Hypothalamus (tissue), 51 donors: ENCODE measurements around the gene EFHD1.
"Not testable (repeated sequence)": the region's sequence is repeated elsewhere in the genome, so short reads cannot be mapped to it uniquely, and the experiment has no call there.

Experiments used
- DNase-seq, 51 donors: peaks; one replicate each; lab custom pipeline; 2025; lab: John Stamatoyannopoulos, UW

EFHD1 gene

DNA sequence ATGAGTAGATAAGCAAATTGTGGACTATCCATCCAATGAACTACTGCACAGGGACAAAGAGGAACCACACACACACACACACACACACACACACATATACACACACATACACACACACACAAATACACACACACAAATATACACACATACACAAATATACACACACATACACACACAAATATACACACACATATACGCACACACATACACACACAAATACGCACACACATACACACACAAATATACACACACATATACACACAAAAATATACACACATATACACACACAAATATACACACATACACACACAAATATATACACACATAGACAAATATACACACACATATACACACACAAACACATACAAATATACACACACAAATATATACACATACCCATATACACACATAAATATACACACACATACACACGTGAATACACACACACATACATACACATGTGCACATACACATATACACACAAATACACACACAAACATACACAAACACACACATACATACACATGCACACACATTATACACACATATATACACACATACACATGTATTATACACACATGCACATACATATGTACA is 19.8 kb upstream of the EFHD1 start:
- DNase-seq: no peak

GRCh38 chr2:232615339-232615738 is 18.1 kb upstream of the EFHD1 start:
- no peak for DNase-seq

DNA sequence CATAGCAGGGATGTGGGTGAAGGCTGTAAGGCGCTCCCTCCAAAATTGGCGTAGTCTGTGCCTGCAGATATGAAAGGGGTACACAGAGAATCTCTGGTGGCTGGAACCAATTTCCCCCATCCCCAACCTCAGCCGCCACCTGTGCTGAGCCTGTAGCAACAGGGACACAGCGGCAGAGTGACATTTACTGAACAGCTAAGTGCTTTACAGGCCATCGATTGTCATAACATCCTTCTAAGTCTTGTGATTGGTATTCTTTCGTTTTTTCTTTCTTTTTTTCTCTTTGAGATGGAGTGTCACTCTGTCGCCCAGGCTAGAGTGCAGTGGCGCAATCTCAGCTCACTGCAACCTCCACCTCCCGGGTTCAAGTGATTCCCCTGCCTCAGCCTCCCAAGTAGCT is 12.2 kb upstream of the EFHD1 start:
- DNase-seq: no peak

DNA sequence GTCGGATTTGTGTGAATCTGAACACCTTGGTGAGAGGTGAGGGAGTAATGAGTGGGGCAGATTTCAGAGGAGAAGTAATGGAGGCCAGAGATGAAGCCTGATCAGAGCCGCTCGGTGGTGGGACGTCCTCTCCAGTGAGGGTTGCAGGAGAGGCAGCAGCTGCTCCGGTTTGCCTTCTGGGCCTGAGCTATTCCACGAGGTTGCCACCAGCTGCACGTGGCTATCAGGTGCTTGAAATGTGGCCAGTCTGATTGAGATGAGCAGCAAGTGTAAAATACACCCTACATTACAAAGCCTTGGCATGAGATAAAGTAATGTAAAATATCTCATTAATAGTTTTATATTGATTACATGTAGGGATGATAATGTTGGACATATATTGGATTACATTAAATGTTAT is 10.8 kb upstream of the EFHD1 start:
- DNase-seq: no peak

GRCh38 chr2:232623768-232624765 is 9.3 kb upstream of the EFHD1 start:
- no peak for DNase-seq

DNA sequence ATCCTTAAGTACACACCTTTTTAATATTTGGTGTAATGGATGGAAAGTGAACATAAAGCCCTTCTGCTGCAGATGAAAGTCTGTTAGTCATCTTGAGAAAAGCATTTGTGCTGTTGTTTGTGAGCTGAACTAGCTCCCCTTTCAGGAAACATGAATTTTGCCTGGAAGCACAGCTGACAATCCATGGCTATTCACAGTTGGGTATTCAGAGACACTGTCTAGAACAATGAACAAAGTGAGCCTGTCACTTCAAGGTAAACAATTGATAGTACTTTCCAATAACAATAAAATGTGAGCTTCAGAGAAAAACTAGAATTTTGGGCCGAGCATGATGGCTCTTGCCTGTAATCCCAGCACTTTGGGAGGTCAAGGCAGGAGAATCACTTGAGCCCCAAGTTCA is 6.8 kb upstream of the EFHD1 start:
- DNase-seq: peak in 2 of 51 donors; percentile 11 to 13

DNA sequence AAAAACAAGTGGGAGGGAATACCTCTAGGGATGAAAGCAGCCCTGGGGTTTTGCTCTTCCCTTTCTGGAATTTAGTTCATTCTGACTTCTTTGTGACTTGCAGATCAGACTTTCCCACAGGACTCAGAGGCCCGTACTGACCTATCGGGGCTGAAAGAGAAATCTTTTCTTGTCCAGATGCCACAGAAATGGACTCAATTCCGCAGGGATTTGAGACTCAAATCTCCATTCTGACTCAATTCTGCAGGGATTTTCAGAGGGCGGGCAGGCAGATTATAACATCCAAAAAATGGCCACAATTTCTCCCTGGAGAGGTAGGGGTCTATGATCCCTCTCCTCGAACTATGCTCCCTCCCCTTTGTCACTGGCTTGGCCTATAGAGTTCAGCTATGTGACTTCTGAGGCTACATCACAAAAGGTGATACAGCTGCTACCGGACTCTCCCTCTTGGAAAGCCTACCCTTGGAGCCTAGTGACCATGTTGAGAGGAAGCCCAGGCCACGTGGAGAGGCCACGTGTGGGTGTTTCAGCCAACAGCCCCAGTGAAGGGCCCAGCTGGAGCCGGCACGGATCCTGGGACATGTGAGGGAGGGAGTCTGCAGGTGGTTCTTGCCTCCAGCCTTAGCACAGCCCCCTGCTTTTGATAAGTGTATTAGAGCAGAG is 4.8 kb upstream of the EFHD1 start:
- DNase-seq: peak in 41 of 51 donors; percentile 10 to 85 (median 63)

DNA sequence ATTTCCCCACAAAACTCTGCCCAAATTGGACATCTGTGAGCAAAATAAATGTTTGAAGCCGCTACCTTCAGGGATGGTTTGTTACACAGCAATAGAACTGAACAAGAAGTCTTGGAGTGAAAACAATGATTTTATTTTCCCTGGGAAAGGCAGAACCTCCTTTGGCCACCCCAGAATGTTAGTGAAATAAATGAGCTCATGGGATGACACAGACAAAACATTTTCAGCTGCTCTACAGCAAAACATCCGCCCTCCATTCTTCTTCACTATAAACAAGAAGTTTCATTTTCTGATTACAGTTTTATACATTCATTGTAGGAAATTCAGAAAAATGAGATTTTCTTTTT is 4.3 kb upstream of the EFHD1 start:
- DNase-seq: peak in 1 of 51 donors; percentile 66

DNA sequence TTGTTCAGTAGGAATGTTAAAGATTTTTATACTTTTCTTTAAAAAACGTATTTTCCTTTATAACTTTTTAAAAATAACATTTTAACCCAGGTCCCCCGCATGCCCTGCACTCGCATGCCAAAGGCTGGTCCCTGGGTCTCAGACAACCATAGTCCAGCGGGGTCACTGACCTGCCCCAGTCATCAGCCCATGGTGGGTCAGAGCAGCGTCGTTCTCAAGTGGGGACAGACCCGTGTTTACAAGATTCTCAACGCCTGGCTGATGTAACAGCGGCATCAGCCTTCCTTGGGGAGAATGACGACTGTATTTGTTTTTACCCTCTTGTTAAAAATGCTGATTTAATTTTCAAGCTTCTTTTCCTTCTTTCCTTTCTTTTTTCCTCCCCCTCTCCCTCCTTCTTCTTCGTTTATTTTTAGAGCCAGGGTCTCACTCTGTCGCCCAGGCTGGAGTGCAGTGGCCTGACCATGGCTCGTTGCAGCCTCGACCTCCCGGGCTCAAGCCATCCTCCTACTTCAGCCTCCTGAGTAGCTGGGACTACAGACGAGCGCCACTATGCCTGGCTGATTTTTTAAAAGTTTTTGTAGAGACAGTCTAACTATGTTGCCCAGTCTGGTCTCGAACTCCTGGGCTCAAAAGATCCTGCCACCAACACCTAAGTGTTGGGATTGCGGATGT is 1.0 kb upstream of the EFHD1 start:
- DNase-seq: peak in 1 of 51 donors; percentile 14

DNA sequence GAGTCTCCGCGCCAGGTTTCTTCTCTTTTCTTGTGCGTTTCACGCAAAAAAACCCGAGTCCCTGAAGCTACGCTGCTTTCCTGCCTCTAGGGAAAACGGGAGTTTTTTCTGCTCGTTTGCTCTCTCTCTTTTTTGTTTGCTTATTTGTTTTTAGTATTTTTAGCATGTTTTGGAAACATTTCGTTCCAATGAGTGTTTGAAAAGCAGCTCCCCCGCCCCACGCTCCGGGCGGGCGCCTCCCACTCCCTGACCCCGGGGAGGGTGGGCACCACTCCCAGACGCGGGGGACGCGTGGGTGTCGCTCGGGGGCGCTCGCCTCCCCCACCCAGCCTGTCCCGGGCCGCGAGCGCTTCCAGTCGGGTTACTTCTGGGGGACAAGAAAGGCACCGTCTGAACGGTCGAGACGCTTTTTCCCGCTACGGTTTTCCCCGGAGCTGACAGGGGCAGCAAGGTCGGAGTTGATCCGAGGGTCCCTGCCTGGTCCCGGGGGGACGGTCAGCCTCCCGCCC is 446 bp upstream of the EFHD1 start:
- DNase-seq: peak in 48 of 51 donors; percentile 51 to 93 (median 78)

GRCh38 chr2:232634206-232635150 is 1.1 kb downstream of the EFHD1 start:
- peak in 10 of 51 donors; percentile 12 to 47 (median 26) for DNase-seq

GRCh38 chr2:232635376-232635775 is 2.0 kb downstream of the EFHD1 start:
- DNase-seq: not testable (repeated sequence)

- DNase-seq: no peak
Measured at GRCh38 chr2:232635820-232636219, 2.4 kb downstream of the EFHD1 start.

DNA sequence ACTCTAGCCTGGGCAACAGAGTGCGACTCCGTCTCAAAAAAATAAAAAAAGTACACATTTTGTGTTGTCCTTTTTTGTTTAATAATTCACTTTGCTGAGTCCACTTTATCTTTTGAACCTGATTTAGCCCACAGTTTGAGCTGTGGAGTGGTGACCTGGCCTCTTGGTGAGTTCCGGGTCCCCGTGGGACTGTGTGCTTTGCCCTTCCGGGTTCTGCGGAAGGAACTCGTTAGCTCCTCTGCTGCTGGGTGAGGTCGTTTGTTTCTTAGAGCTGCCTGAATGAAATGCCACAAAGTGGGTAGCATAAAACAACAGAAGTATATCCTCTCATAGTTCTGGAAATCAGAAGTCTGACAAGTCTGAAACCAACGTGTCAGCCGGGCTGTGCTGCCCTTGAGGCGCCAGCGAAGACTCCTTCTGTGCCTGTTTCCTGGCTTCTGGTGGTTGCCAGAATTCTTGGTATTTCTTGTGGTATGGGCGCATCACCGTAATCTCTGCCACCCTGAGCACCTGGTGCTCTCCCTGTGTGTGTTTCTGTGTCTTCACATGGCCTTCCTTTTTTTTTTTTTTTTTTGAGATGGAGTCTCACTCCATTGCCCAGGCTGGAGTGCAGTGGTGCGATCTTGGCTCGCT is 3.5 kb downstream of the EFHD1 start:
- DNase-seq: no peak

DNA sequence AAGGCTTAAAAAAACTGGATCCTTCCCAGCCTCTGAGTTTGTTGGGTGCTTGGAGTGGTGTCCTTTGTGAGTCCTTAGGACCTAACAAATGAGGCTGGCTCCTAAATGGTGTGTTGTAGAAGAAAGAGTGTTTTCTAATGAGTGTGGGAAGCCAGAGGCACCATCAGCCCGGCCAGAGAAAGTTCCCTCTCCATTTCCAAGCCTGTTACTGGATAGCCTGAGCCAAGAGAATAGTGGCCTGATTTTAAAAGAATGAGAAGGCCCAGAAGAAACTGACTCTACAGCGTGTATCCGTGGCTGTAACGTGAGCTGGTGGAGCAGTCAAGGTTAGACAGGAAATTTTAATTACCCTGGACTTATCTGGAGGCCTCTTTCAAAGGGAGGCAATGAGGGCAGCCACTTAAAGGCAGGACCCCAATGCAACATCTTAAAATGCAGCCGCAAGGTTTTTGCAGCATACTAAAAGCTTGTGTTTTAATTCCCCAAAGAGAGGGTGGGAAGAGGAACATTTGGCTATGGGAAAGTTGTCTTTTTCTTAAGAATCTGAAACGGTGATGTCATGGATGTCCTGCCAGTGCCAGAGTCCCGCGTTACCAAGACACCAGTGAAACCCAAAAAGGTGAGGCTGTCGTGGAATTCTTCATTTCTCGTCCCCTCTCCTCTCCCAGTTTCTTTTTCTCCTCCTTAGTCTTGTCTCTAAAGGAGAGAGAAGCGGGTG is 4.6 kb downstream of the EFHD1 start:
- DNase-seq: peak in 8 of 51 donors; percentile 5 to 58 (median 32)

- DNase-seq: no peak
Measured at GRCh38 chr2:232641153-232641848, 7.9 kb downstream of the EFHD1 start.

DNA sequence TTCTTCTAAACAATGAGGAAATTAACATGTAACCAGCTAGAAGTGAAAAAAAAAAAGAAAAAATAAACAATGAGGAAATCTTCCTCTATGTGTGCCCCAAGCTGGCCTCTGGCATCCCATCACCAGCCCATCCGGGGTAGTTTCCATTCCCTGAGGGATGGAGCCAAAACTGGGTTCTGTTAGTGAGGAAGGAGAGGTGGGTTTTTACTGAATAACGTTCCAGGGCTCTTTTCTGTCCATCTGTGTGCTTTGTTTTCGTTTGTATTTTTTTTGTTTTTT is 9.7 kb downstream of the EFHD1 start:
- DNase-seq: no peak

DNA sequence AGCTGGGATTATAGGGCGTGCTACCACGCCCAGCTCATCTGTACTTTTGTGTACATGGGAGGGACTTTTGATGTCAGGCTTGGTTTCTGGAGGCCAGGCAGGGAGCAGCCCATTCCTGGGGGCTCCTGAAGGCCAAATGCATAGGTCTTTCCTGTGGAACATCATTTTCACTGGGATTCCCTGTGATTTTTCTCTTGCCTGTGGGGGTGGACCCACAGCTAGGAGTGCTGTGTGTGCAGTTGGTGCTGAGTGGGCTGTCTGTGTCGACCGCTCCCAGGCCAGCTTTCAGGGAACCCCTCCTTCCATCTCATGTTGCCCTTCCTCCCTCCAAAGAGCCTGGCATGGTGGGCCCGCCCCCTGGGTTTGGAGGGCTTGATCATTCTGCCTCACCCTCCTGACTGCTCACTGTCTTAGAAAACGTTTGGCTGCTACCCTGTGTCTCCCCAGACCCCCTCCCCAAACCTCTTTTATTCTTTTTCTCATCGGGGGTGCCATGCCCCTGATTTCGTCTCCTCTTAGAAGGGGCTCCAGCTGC is 10.5 kb downstream of the EFHD1 start:
- DNase-seq: no peak
